GM10248 (cell line): ENCODE results near the gene SLC37A1.

Experiments
- CTCF ChIA-PET: fragments of 300-600 bp; sonication (Branson Sonifier 250); formaldehyde crosslinking; extraction: SDS; loops from one replicate; lab custom pipeline; 2021; ENCODE audit warnings: antibody characterized with exemption; lab: Yijun Ruan, JAX
- POLR2A ChIA-PET: fragments of 350-650 bp; sonication (Branson Sonifier 250); formaldehyde crosslinking; extraction: SDS; loops from one replicate; lab custom pipeline; 2020; ENCODE audit warnings: antibody characterized with exemption; lab: Yijun Ruan, JAX
- DNase-seq: peaks from one replicate; pipeline ENCODE4 v3.0.0; 2012; ENCODE audit errors: extremely low spot score
- TF ChIP-seq, protein P1 (sequence below): IDR thresholded peaks from 2 replicates; pipeline ENCODE4 v1.5.1; 2012; ENCODE audit warnings: mild to moderate bottlenecking, low read depth; ENCODE audit errors: extremely low read depth, missing control alignments, control extremely low read depth

SLC37A1 gene

DNA sequence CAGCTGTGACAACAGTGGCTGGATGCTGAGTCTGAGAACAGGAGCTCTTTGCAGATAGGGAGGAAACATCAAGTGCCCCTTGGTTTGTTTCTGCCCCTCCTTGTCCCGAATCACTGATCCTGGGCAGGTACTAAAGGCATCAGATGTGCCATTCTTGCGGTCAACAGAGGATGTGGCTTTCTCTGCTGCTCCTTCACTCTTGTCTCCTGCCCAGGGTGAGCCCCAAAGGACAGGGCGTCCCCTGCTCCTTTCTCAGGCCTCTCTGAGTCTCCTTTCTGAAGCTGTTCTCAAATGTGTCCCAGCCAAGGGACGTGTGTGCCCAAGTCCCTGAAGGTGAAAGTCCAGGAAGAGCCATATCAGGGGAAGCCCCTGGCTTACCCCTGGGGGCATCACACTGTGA, 31.7 kb downstream of the SLC37A1 start:
- no peak for DNase-seq
- TF ChIP-seq, protein P1, sequence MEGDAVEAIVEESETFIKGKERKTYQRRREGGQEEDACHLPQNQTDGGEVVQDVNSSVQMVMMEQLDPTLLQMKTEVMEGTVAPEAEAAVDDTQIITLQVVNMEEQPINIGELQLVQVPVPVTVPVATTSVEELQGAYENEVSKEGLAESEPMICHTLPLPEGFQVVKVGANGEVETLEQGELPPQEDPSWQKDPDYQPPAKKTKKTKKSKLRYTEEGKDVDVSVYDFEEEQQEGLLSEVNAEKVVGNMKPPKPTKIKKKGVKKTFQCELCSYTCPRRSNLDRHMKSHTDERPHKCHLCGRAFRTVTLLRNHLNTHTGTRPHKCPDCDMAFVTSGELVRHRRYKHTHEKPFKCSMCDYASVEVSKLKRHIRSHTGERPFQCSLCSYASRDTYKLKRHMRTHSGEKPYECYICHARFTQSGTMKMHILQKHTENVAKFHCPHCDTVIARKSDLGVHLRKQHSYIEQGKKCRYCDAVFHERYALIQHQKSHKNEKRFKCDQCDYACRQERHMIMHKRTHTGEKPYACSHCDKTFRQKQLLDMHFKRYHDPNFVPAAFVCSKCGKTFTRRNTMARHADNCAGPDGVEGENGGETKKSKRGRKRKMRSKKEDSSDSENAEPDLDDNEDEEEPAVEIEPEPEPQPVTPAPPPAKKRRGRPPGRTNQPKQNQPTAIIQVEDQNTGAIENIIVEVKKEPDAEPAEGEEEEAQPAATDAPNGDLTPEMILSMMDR, result no peak
- POLR2A ChIA-PET, result no interaction called here
- CTCF ChIA-PET, result interaction anchor here (1.1 to 1.2 kb wide), 2 partner anchors 8 to 9 kb away, joined by 3 read pairs; no protein-coding TSS in a partner anchor

DNA sequence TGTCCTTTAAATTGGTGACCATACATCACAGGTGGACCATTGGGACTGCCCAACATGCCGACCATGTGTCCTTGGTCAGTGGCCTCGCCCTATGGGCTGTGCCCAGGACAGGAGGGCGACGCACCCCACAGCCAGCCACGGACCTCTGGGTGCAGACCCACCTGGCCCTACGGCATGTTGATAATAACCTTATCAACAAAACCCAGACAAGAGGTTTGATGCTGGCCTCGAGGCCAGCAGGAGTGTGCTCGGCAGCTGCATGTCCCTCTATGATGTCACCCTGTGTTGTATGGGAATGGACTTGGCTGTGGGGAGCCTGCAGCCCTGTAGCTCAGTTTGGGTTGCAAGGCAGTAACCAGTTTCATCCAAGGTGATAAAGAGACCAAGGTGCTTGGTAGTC, 32.1 kb downstream of the SLC37A1 start:
- TF ChIP-seq, protein P1, result no peak
- CTCF ChIA-PET, result interaction anchor here (1.2 kb wide), 1 partner anchor 9 kb away, joined by 3 read pairs; no protein-coding TSS in a partner anchor
- POLR2A ChIA-PET, result no interaction called here
- no peak for DNase-seq

DNA sequence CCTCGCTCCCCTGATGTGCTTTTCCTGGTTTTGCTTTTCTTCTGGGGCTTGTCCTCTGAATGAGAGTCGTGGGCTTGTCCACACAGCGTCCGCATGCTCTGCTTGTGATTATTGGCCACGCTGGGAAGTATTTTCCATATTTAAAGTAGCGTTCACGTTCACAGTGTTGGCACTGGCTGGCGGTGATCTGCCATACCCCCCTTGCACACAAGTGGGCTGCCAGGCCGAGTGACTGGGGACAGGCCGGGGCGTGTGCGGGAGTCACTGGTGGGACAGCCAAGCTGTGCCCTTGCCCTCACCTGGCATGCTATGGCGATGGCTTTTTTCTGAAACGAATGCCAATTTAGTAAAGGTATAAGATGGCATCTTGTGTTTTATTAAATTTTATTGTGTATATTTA, 32.8 kb downstream of the SLC37A1 start:
- DNase-seq, result no peak
- TF ChIP-seq, protein P1, result no peak
- CTCF ChIA-PET, result no interaction called here
- POLR2A ChIA-PET, result no interaction called here

DNA sequence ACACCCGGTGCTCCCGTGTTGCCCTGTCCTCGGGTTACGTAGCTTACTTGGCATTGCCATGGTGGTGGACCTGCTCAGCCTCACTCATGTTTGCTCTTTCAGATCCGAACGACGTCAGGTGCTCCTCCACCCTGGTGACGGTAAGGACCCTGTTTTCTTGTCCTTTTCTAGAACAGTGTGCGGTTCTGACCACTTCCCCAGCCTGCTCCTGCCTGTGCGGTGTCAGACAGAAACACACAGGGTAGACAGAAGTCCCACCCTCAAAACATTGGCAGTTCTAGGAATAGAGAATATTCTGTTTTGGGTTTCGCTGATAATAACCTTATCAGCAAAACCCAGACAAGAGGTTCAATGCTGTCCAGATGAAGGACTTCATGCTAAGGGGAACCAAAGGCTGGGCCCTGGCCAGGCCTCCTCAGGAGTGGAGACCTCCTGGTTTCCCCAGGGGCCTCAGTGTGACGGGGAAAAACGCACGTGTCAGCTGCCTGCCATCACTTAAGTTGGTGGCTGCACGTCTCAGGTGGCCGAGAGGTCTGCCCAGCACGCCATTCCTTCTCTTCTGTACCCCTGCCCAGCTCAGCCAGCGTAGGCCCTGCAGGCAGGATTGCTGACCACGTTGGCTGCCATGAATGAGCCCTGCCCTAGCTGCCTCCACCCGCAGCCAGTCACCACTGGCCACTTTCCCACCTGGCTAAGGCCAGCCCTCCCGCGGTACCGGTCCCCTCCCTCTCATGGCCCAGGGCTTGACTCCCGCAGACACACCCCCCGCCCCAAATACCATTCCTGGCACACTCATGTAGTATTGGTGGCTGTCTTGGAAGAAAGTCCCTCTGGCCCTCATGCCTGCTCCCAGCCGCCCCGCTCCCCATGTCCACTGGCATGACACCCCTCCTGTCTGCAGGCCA, 33.6 kb downstream of the SLC37A1 start:
- DNase-seq, result no peak
- CTCF ChIA-PET, result interaction anchor here (2.3 kb wide), 1 partner anchor 8 kb away, joined by 5 read pairs; no protein-coding TSS in a partner anchor
- TF ChIP-seq, protein P1, result no peak
- POLR2A ChIA-PET, result no interaction called here

DNA sequence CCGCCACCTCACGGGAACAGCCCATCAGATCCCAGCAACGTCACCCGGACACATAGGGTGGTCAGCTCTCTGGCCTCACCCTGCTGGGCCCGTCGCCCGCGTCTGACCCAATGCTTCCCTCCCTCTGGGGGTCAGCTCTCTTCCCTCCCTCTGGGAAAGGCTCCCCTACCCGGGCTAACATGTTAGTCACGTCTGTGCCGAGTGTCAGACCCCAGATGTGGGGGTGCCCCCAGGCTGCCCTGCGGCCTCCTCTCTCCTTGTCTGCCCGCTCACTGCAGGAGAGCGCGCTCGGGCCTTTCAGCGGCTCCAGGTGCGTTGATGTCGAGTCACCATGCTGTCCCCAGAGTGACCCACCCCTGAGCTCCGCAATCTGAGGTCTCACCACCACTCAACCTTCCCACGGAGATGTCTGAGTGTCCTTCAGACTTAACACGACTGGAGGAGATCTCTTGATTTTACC, 34.3 kb downstream of the SLC37A1 start:
- no peak for DNase-seq
- POLR2A ChIA-PET, result no interaction called here
- TF ChIP-seq, protein P1, result no peak
- CTCF ChIA-PET, result interaction anchor here (1.4 to 2.3 kb wide), 3 partner anchors 9 to 22 kb away, joined by 3 to 5 read pairs (median 5); no protein-coding TSS in a partner anchor

DNA sequence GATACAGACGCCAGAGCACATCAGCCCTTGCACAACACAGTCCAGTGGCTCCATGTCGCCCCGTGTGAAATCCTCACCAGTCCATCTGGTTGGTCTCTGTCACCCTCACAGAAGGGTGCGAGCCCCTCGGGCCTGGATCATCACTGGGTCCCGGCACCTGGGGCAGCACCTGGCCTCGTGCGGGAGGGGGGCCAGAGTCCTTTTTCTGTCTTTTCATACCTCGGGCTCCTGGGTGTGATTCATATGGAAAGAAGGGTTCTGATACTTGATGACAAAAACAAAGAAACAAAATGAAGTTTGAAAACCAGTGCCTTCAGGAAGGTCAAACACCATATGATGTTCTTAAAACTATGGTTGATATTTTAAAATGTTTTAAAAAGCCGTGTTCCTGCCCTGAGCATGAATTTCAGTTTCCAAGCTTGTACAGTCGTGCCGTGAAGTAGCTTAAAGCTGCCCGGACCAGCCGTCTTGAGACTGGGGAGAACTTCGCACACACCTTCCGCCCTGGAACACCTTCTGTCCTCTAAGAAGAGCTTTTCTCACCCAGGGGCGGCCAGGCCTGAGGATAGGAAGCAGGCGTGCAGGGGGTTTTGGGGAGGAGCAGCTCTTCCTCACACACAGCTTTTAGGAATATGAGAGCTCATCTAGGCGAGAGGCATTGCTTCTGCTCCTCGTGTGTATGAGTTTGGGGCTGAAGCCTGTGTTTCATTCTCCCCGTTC, 35.2 kb downstream of the SLC37A1 start:
- CTCF ChIA-PET, result interaction anchor here (0.9 to 2.3 kb wide), 6 partner anchors 9 to 44 kb away, joined by 3 to 5 read pairs (median 4); no protein-coding TSS in a partner anchor
- TF ChIP-seq, protein P1, result no peak
- peak; percentile 48 for DNase-seq

More for the DNA sequence above, 35.2 kb downstream of the SLC37A1 start:
- POLR2A ChIA-PET, result no interaction called here
